RWPE2 (cell line): Measurements from ENCODE around the gene CPO.
A peak's percentile ranks its signal among the peaks of the same experiment; 100 is the strongest.

Source experiments
- ATAC-seq: fragments of 200-7000 bp; cut with Tn5 transposase; 3 replicates; pipeline ENCODE4 v1.9.1; 2021; ENCODE audit warnings: low read depth
- DNase-seq: peaks from one replicate; pipeline ENCODE4 v3.0.0-alpha.2; 2020; ENCODE audit warnings: low spot score
- H3K27ac ChIP-seq: fragments of 450-650 bp; 2 replicates; pipeline ENCODE4 v1.5.1; 2017; ENCODE audit warnings: mild to moderate bottlenecking; ENCODE audit not compliant: poor library complexity, severe bottlenecking
- H3K27me3 ChIP-seq: fragments of 250-450 bp; sonication (Bioruptor Pico); 2 replicates; pipeline ENCODE4 v1.5.1; 2021; ENCODE audit warnings: mild to moderate bottlenecking, moderate library complexity; ENCODE audit not compliant: insufficient read depth, poor library complexity, severe bottlenecking
- H3K36me3 ChIP-seq: fragments of 250-450 bp; sonication (Bioruptor Pico); 2 replicates; pipeline ENCODE4 v1.5.1; 2020; ENCODE audit warnings: low read depth, mild to moderate bottlenecking, moderate library complexity
- H3K4me1 ChIP-seq: fragments of 250-450 bp; sonication (Bioruptor Pico); 2 replicates; pipeline ENCODE4 v1.5.1; 2021; ENCODE audit warnings: mild to moderate bottlenecking, moderate library complexity; ENCODE audit not compliant: insufficient read depth, poor library complexity, severe bottlenecking
- H3K4me3 ChIP-seq: fragments of 250-450 bp; sonication (Bioruptor Pico); 2 replicates; pipeline ENCODE4 v1.5.1; 2021; ENCODE audit warnings: mild to moderate bottlenecking, moderate library complexity; ENCODE audit not compliant: severe bottlenecking
- H3K9me3 ChIP-seq: fragments of 250-450 bp; sonication (Bioruptor Pico); 2 replicates; pipeline ENCODE4 v1.5.1; 2021; ENCODE audit warnings: mild to moderate bottlenecking, moderate library complexity; ENCODE audit not compliant: severe bottlenecking
- CTCF ChIP-seq: fragments of 450-650 bp; IDR thresholded peaks from one replicate; pipeline ENCODE4 v1.5.1; 2017; ENCODE audit warnings: mild to moderate bottlenecking, moderate library complexity; ENCODE audit not compliant: poor library complexity, severe bottlenecking

Gene CPO

GRCh38 chr2:206989311-206989710, 50.0 kb downstream of the CPO start:
- Histone ChIP-seq H3K4me1 (peaks cover 7% of the 10 kb centered on the region), H3K27ac (no peak overlapping the region), H3K36me3 (no peaks in the 10 kb centered on the region), H3K27me3 (no peaks in the 10 kb centered on the region), H3K9me3 (no peaks in the 10 kb centered on the region), H3K4me3 (no peak overlapping the region)
- ATAC-seq (peak; percentile 79), DNase-seq (no peak)
- TF ChIP-seq CTCF: peak; percentile 54

- no peak for TF ChIP-seq CTCF
- ATAC-seq (no peak), DNase-seq (no peak)
- Histone ChIP-seq H3K27me3 (no peaks in the 10 kb centered on the region), H3K4me1 (peaks cover 3% of the 10 kb centered on the region), H3K9me3 (no peaks in the 10 kb centered on the region), H3K4me3 (no peak overlapping the region), H3K36me3 (no peaks in the 10 kb centered on the region), H3K27ac (no peak overlapping the region)
Measured at GRCh38 chr2:206990360-206990759, 51.0 kb downstream of the CPO start.

- Histone ChIP-seq H3K36me3 (no peaks in the 10 kb centered on the region), H3K4me3 (no peak overlapping the region), H3K27me3 (no peaks in the 10 kb centered on the region), H3K4me1 (peaks cover 3% of the 10 kb centered on the region), H3K27ac (no peak overlapping the region), H3K9me3 (no peaks in the 10 kb centered on the region)
- no peak for TF ChIP-seq CTCF
- ATAC-seq (no peak), DNase-seq (no peak)
Measured at GRCh38 chr2:206991070-206991469, 51.8 kb downstream of the CPO start.

GRCh38 chr2:206993396-206993911, 54.1 kb downstream of the CPO start:
- Histone ChIP-seq H3K36me3 (no peaks in the 10 kb centered on the region), H3K4me3 (no peak overlapping the region), H3K9me3 (no peaks in the 10 kb centered on the region), H3K4me1 (peaks cover 3% of the 10 kb centered on the region), H3K27ac (no peak overlapping the region), H3K27me3 (no peaks in the 10 kb centered on the region)
- ATAC-seq (no peak), DNase-seq (no peak)
- no peak for TF ChIP-seq CTCF

GRCh38 chr2:206993964-206994363, 54.6 kb downstream of the CPO start:
- DNase-seq (no peak), ATAC-seq (no peak)
- H3K9me3 ChIP-seq: no peaks in the 10 kb centered on the region
- H3K36me3 ChIP-seq: no peaks in the 10 kb centered on the region
- H3K4me1 ChIP-seq: peaks cover 3% of the 10 kb centered on the region
- no peak overlapping the region for H3K27ac ChIP-seq
- H3K4me3 ChIP-seq: no peak overlapping the region
- H3K27me3 ChIP-seq: no peaks in the 10 kb centered on the region
- TF ChIP-seq CTCF: no peak
